Tibial artery (tissue), 4 donors: ENCODE data around the gene VSNL1.

Experiments
- DNase-seq, 2 donors: peaks; one replicate each; pipeline ENCODE4 v3.0.0-alpha.2; 2019
- H3K27ac ChIP-seq, 2 donors: fragments of 200-600 bp; sonication (generic) in 1 of 2; 1 replicate in 1 of 2; 2 replicates in 1 of 2; pipeline ENCODE4 v1.5.1; 2018 to 2019; ENCODE audit warnings: mild to moderate bottlenecking in 1 of 2
- H3K27me3 ChIP-seq, 2 donors: fragments of 200-600 bp; sonication (generic) in 1 of 2; one replicate each; pipeline versions ENCODE4 v1.5.1 to v1.6.0; 2016 to 2019
- H3K36me3 ChIP-seq, 3 donors: fragments of 200-600 bp; sonication (generic) in 2 of 3; one replicate each; pipeline ENCODE4 v1.5.1; 2016 to 2019; ENCODE audit warnings: mild to moderate bottlenecking in 2 of 3
- H3K4me1 ChIP-seq, 4 donors: fragments of 200-600 bp; sonication (generic) in 2 of 4; 1 replicate in 3 of 4; 2 replicates in 1 of 4; pipeline ENCODE4 v1.5.1; 2016 to 2019
- H3K4me3 ChIP-seq, 2 donors: fragments of 200-600 bp; sonication (generic) in 1 of 2; 1 replicate in 1 of 2; 2 replicates in 1 of 2; pipeline ENCODE4 v1.5.1; 2018 to 2019; ENCODE audit warnings: mild to moderate bottlenecking in 2 of 2
- H3K9me3 ChIP-seq, 3 donors: fragments of 200-600 bp; sonication (generic) in 1 of 3; one replicate each; pipeline ENCODE4 v1.5.1; 2016 to 2019
- intact Hi-C: fragments of 100-400 bp; cut with DNase I; formaldehyde crosslinking; loops from one replicate; pipeline ENCODE4 v1.15.0; 2023; ENCODE audit warnings: low total_unique reads
- TF ChIP-seq, protein P1 (sequence below), 2 experiments: fragments of 200-600 bp in 1 of 2; fragments of 450-650 bp in 1 of 2; IDR thresholded peaks; one replicate each; pipeline ENCODE4 v1.5.1; 2017 to 2019; ENCODE audit warnings: antibody characterized with exemption in 2 of 2, mild to moderate bottlenecking in 1 of 2, moderate library complexity in 1 of 2

Gene VSNL1

GRCh38 chr2:17614174-17614930, 73.9 kb downstream of the VSNL1 start:
- Histone ChIP-seq H3K4me3 (no peak overlapping the region), H3K9me3 (no peaks in the 10 kb centered on the region), H3K4me1 (peaks cover 0 to 11% (median 3%) of the 10 kb centered on the region in 4 donors), H3K27ac (no peak overlapping the region), H3K36me3 (no peaks in the 10 kb centered on the region), H3K27me3 (peaks cover 0 to 5% of the 10 kb centered on the region in 2 donors)
- DNase-seq: no peak
- TF ChIP-seq, protein P1, sequence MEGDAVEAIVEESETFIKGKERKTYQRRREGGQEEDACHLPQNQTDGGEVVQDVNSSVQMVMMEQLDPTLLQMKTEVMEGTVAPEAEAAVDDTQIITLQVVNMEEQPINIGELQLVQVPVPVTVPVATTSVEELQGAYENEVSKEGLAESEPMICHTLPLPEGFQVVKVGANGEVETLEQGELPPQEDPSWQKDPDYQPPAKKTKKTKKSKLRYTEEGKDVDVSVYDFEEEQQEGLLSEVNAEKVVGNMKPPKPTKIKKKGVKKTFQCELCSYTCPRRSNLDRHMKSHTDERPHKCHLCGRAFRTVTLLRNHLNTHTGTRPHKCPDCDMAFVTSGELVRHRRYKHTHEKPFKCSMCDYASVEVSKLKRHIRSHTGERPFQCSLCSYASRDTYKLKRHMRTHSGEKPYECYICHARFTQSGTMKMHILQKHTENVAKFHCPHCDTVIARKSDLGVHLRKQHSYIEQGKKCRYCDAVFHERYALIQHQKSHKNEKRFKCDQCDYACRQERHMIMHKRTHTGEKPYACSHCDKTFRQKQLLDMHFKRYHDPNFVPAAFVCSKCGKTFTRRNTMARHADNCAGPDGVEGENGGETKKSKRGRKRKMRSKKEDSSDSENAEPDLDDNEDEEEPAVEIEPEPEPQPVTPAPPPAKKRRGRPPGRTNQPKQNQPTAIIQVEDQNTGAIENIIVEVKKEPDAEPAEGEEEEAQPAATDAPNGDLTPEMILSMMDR (IDR thresholded peaks at IDR 0.05): no peak
- intact Hi-C loops: no loop called here

- no peak overlapping the region for H3K27ac ChIP-seq
- H3K4me3 ChIP-seq: no peak overlapping the region
- H3K36me3 ChIP-seq: no peaks in the 10 kb centered on the region
- no peaks in the 10 kb centered on the region for H3K9me3 ChIP-seq
- peaks cover 0 to 5% of the 10 kb centered on the region in 2 donors for H3K27me3 ChIP-seq
- no peak for DNase-seq
- peaks cover 0 to 7% (median 5%) of the 10 kb centered on the region in 4 donors for H3K4me1 ChIP-seq
- intact Hi-C loops: no loop called here
- TF ChIP-seq, protein P1 (IDR thresholded peaks at IDR 0.05): no peak
Observed at GRCh38 chr2:17615147-17615546, 74.7 kb downstream of the VSNL1 start.

- no peak for DNase-seq
- TF ChIP-seq, protein P1 (IDR thresholded peaks at IDR 0.05): no peak
- Histone ChIP-seq H3K27me3 (peaks cover 0 to 5% of the 10 kb centered on the region in 2 donors), H3K27ac (no peak overlapping the region), H3K36me3 (no peaks in the 10 kb centered on the region), H3K4me3 (no peak overlapping the region), H3K4me1 (peaks cover 0 to 10% (median 0%) of the 10 kb centered on the region in 4 donors), H3K9me3 (no peaks in the 10 kb centered on the region)
- intact Hi-C loops: no loop called here
Observed at GRCh38 chr2:17615728-17616351, 75.3 kb downstream of the VSNL1 start.

DNA sequence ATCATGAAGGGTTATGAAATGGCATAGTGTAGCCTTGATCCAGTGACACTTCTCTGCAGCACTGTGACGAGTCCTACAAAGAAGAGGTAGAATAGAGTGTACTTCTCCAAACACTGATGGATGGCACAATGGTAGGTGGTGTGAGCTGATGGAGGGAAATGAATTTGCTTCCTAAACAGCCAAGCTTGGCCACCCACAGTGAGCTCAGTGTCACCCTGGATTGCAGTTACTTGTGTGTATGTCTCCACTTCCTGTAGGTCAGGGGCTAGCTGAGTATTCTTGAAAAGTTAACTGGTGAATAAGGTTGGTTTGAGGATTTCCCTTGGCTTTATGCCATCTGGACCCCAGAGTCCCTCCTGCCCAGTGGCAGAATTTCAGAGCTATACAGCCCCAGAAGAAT, 75.9 kb downstream of the VSNL1 start:
- Histone ChIP-seq H3K36me3 (no peaks in the 10 kb centered on the region), H3K27ac (no peak overlapping the region), H3K4me3 (no peak overlapping the region), H3K27me3 (peaks cover 0 to 5% of the 10 kb centered on the region in 2 donors), H3K4me1 (peaks cover 0 to 10% (median 0%) of the 10 kb centered on the region in 4 donors), H3K9me3 (no peaks in the 10 kb centered on the region)
- intact Hi-C loops: no loop called here
- DNase-seq: no peak
- TF ChIP-seq, protein P1 (IDR thresholded peaks at IDR 0.05): no peak

DNA sequence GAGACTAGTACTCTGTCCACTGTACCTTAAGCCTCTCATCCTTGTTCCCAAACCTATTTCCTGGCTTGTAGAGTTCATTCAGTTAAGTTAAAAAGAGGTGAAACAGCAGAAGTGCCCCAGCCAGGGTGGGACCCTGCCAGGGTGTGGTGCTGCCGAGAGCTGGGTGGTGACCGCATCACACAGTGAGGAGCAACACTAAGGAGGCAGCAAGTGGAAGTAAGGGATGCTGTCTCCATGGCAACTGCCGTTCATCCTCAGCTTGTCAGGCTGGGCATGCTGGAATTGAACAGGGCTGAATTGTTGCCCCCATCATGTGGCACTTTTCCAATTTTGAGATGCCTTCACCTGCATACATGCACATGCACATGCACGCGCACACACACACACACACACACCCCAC, 77.0 kb downstream of the VSNL1 start:
- no peaks in the 10 kb centered on the region for H3K9me3 ChIP-seq
- intact Hi-C loops: no loop called here
- no peak overlapping the region for H3K4me3 ChIP-seq
- H3K36me3 ChIP-seq: no peaks in the 10 kb centered on the region
- TF ChIP-seq, protein P1 (IDR thresholded peaks at IDR 0.05): no peak
- peaks cover 0 to 10% (median 0%) of the 10 kb centered on the region in 4 donors for H3K4me1 ChIP-seq
- H3K27me3 ChIP-seq: peaks cover 0 to 5% of the 10 kb centered on the region in 2 donors
- DNase-seq: no peak
- no peak overlapping the region for H3K27ac ChIP-seq
